H9 (cell line): Measurements from ENCODE around the gene CD247. TPM values are rescaled to one million over a fixed set of nuclear protein-coding genes. Genes with fewer than 3 reads are reported as not detected.

ENCODE experiments used
- DNase-seq: peaks from one replicate; pipeline ENCODE4 v3.0.0-alpha.2; 2017
- H2AFZ ChIP-seq: one replicate; pipeline ENCODE4 v1.6.1; 2013; ENCODE audit warnings: mild to moderate bottlenecking, low read length, control low read depth, moderate library complexity
- H2AK5ac ChIP-seq: 2 replicates; pipeline ENCODE4 v1.6.1; 2013; ENCODE audit warnings: low read length, control low read depth, mixed read lengths; ENCODE audit not compliant: insufficient read length
- H2BK120ac ChIP-seq: one replicate; pipeline ENCODE4 v1.6.1; 2013; ENCODE audit warnings: low read depth, mild to moderate bottlenecking, low read length, control low read depth, inconsistent platforms; ENCODE audit not compliant: poor library complexity, severe bottlenecking
- H2BK12ac ChIP-seq: 2 replicates; pipeline ENCODE4 v1.6.1; 2013; ENCODE audit warnings: low read length, control low read depth, mixed read lengths, low read depth; ENCODE audit not compliant: insufficient read length
- H2BK15ac ChIP-seq: 2 replicates; pipeline ENCODE4 v1.6.1; 2013; ENCODE audit warnings: low read depth, low read length, control low read depth
- H2BK20ac ChIP-seq: one replicate; pipeline ENCODE4 v1.6.1; 2013; ENCODE audit warnings: low read depth, mild to moderate bottlenecking, low read length, control low read depth, inconsistent platforms; ENCODE audit not compliant: poor library complexity, severe bottlenecking
- H2BK5ac ChIP-seq: 2 replicates; pipeline ENCODE4 v1.6.1; 2013; ENCODE audit warnings: low read length, control low read depth, mixed read lengths; ENCODE audit not compliant: insufficient read length
- H3K14ac ChIP-seq: 2 replicates; pipeline ENCODE4 v1.6.1; 2013; ENCODE audit warnings: low read length, control low read depth; ENCODE audit not compliant: insufficient read depth
- H3K18ac ChIP-seq: 2 replicates; pipeline ENCODE4 v1.6.1; 2013; ENCODE audit warnings: low read depth, mild to moderate bottlenecking, mixed read lengths, low read length, control low read depth; ENCODE audit not compliant: insufficient read length
- H3K23ac ChIP-seq: 2 replicates; pipeline ENCODE4 v1.6.1; 2013; ENCODE audit warnings: low read length, control low read depth, mixed read lengths, low read depth; ENCODE audit not compliant: insufficient read length
- H3K23me2 ChIP-seq: 2 replicates; pipeline ENCODE4 v1.6.1; 2013; ENCODE audit warnings: low read depth, mild to moderate bottlenecking, mixed read lengths, low read length, control low read depth; ENCODE audit not compliant: insufficient read length, poor library complexity, severe bottlenecking
- H3K27ac ChIP-seq: 2 replicates; pipeline ENCODE4 v1.5.1; 2013; ENCODE audit warnings: low read length, control low read depth, mixed read lengths, low read depth; ENCODE audit not compliant: insufficient read length
- H3K27me3 ChIP-seq: 2 replicates; pipeline ENCODE4 v1.6.1; 2013; ENCODE audit warnings: low read length, control low read depth, inconsistent platforms; ENCODE audit not compliant: insufficient read depth
- H3K4ac ChIP-seq: 2 replicates; pipeline ENCODE4 v1.6.1; 2013; ENCODE audit warnings: low read depth, mild to moderate bottlenecking, control low read depth, inconsistent platforms, low read length, moderate library complexity
- H3K4me1 ChIP-seq: 2 replicates; pipeline ENCODE4 v1.6.1; 2013; ENCODE audit warnings: low read length, control low read depth, inconsistent platforms; ENCODE audit not compliant: insufficient read depth
- H3K4me2 ChIP-seq: 2 replicates; pipeline ENCODE4 v1.6.1; 2013; ENCODE audit warnings: low read length, control low read depth, mixed read lengths; ENCODE audit not compliant: insufficient read length, insufficient read depth
- H3K56ac ChIP-seq: 2 replicates; pipeline ENCODE4 v1.6.1; 2013; ENCODE audit warnings: low read depth, mild to moderate bottlenecking, mixed read lengths, low read length, control low read depth; ENCODE audit not compliant: insufficient read length
- H3K79me1 ChIP-seq: 2 replicates; pipeline ENCODE4 v1.6.1; 2013; ENCODE audit warnings: low read depth, mild to moderate bottlenecking, moderate library complexity, low read length, control low read depth, inconsistent platforms; ENCODE audit not compliant: insufficient read depth, poor library complexity, severe bottlenecking
- H3K79me2 ChIP-seq: 2 replicates; pipeline ENCODE4 v1.6.1; 2013; ENCODE audit warnings: low read length, control low read depth, inconsistent platforms; ENCODE audit not compliant: insufficient read depth
- H3K9ac ChIP-seq: 2 replicates; pipeline ENCODE4 v1.6.1; 2013; ENCODE audit warnings: low read length, control low read depth, mixed read lengths; ENCODE audit not compliant: insufficient read length; ENCODE audit errors: extremely low read depth
- H3K9me3 ChIP-seq: one replicate; pipeline ENCODE4 v1.6.1; 2013; ENCODE audit warnings: low read depth, low read length, inconsistent platforms; ENCODE audit not compliant: control insufficient read depth
- H3T11ph ChIP-seq: one replicate; pipeline ENCODE4 v1.6.1; 2013; ENCODE audit warnings: mild to moderate bottlenecking, low read length, control low read depth, inconsistent platforms
- H4K20me1 ChIP-seq: one replicate; pipeline ENCODE4 v1.6.1; 2013; ENCODE audit not compliant: control insufficient read depth, insufficient read length, insufficient read depth
- H4K5ac ChIP-seq: 2 replicates; pipeline ENCODE4 v1.6.1; 2013; ENCODE audit warnings: low read depth, mild to moderate bottlenecking, mixed read lengths, low read length, control low read depth; ENCODE audit not compliant: insufficient read length
- H4K8ac ChIP-seq: replicated peaks from 2 replicates; pipeline ENCODE4 v1.6.1; 2013; ENCODE audit warnings: low read length, control low read depth, mixed read lengths, low read depth; ENCODE audit not compliant: insufficient read length
- H4K91ac ChIP-seq: 2 replicates; pipeline ENCODE4 v1.6.1; 2013; ENCODE audit warnings: low read depth, mild to moderate bottlenecking, moderate library complexity, mixed read lengths, low read length, control low read depth; ENCODE audit not compliant: insufficient read length
- H3K27ac Mint-ChIP-seq, 3 experiments: 2 replicates in 2 of 3; 3 replicates in 1 of 3; pipeline ENCODE4 v1.8.0; 2020 to 2021; ENCODE audit warnings: mixed read lengths in 3 of 3, mild to moderate bottlenecking in 1 of 3, moderate library complexity in 1 of 3
- H3K27me3 Mint-ChIP-seq: 2 replicates; pipeline ENCODE4 v1.8.0; 2021; ENCODE audit warnings: low read depth, mild to moderate bottlenecking, moderate library complexity, mixed read lengths
- H3K36me3 Mint-ChIP-seq, 3 experiments: 2 replicates in 2 of 3; 3 replicates in 1 of 3; pipeline ENCODE4 v1.8.0; 2020 to 2021; ENCODE audit warnings: low read depth in 3 of 3, mixed read lengths in 3 of 3; ENCODE audit not compliant: insufficient read depth in 1 of 3
- H3K4me1 Mint-ChIP-seq, 2 experiments: 2 replicates each; pipeline ENCODE4 v1.8.0; 2020; ENCODE audit warnings: mixed read lengths in 2 of 2
- H3K4me3 Mint-ChIP-seq, 2 experiments: 2 replicates in 1 of 2; 3 replicates in 1 of 2; pipeline ENCODE4 v1.8.0; 2020 to 2021; ENCODE audit warnings: mild to moderate bottlenecking in 2 of 2, mixed read lengths in 2 of 2, moderate library complexity in 1 of 2
- H3K9me3 Mint-ChIP-seq, 2 experiments: 2 replicates in 1 of 2; 3 replicates in 1 of 2; pipeline ENCODE4 v1.8.0; 2020; ENCODE audit warnings: mild to moderate bottlenecking in 2 of 2, mixed read lengths in 2 of 2, moderate library complexity in 1 of 2
- WGBS: extraction: QIAGEN DNeasy Blood & Tissue Kit; methylation state at CpG from one replicate; pipeline ENCODE4 v1.1.7; 2013; ENCODE audit warnings: missing lambda C conversion rate, low lambda C conversion rate, mixed read lengths; ENCODE audit not compliant: insufficient read length; ENCODE audit errors: extremely low coverage; 5-methylcytosine and 5-hydroxymethylcytosine counted together
- total RNA-seq: library from RNA; stranded (reverse); gene quantifications from 2 replicates; pipeline ENCODE4 v1.2.1, GENCODE V29; 2021
- TF ChIP-seq, protein P1 (sequence below): fragments of 200-600 bp; sonication (generic); conservative IDR thresholded peaks from 3 replicates; pipeline ENCODE4 v1.8.0; 2021; ENCODE audit warnings: antibody characterized with exemption, mild to moderate bottlenecking

Gene CD247
- total RNA-seq, 1 experiment from 2014 or later = 1.2 TPM

- no peak overlapping the region for H2BK120ac ChIP-seq
- no peaks in the 10 kb centered on the region; the same call in 1 of the 2 replicates for H3K27me3 Mint-ChIP-seq
- no peak overlapping the region for H3K14ac ChIP-seq
- H3K56ac ChIP-seq = no peak overlapping the region
- no peak overlapping the region for H4K8ac ChIP-seq
- H2BK15ac ChIP-seq = no peak overlapping the region
- H3K27me3 ChIP-seq = no peaks in the 10 kb centered on the region
- no peaks in the 10 kb centered on the region for H3K36me3 Mint-ChIP-seq
- no peaks in the 10 kb centered on the region for H3K79me1 ChIP-seq
- H3K18ac ChIP-seq = no peak overlapping the region
- H2AK5ac ChIP-seq = no peak overlapping the region
- no peak overlapping the region for H2BK20ac ChIP-seq
- H3K27ac Mint-ChIP-seq = no peak overlapping the region
- H3K9me3 ChIP-seq = no peaks in the 10 kb centered on the region
- no peak overlapping the region for H3K4me2 ChIP-seq
- H3T11ph ChIP-seq = no peak overlapping the region
- TF ChIP-seq, protein P1, sequence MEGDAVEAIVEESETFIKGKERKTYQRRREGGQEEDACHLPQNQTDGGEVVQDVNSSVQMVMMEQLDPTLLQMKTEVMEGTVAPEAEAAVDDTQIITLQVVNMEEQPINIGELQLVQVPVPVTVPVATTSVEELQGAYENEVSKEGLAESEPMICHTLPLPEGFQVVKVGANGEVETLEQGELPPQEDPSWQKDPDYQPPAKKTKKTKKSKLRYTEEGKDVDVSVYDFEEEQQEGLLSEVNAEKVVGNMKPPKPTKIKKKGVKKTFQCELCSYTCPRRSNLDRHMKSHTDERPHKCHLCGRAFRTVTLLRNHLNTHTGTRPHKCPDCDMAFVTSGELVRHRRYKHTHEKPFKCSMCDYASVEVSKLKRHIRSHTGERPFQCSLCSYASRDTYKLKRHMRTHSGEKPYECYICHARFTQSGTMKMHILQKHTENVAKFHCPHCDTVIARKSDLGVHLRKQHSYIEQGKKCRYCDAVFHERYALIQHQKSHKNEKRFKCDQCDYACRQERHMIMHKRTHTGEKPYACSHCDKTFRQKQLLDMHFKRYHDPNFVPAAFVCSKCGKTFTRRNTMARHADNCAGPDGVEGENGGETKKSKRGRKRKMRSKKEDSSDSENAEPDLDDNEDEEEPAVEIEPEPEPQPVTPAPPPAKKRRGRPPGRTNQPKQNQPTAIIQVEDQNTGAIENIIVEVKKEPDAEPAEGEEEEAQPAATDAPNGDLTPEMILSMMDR = no peak
- H2BK5ac ChIP-seq = no peak overlapping the region
- no peaks in the 10 kb centered on the region for H3K23me2 ChIP-seq
- no peak overlapping the region for H2BK12ac ChIP-seq
- no peaks in the 10 kb centered on the region for H3K79me2 ChIP-seq
- no peaks in the 10 kb centered on the region for H3K4me1 ChIP-seq
- no peak overlapping the region for H3K9ac ChIP-seq
- peaks cover 0 to 11% of the 10 kb centered on the region in 2 experiments; a peak in 3 of 4 replicates for H3K4me1 Mint-ChIP-seq
- no peak overlapping the region for H3K23ac ChIP-seq
- no peak for DNase-seq
- no peak overlapping the region for H3K4ac ChIP-seq
- no peak overlapping the region for H4K91ac ChIP-seq
- H3K4me3 Mint-ChIP-seq = no peak overlapping the region
- H4K20me1 ChIP-seq = no peaks in the 10 kb centered on the region
- no CpG with 5 or more reads among the region's 4 CpGs for WGBS
- H2AFZ ChIP-seq = no peak overlapping the region
- no peak overlapping the region for H4K5ac ChIP-seq
- no peak overlapping the region for H3K27ac ChIP-seq
- no peaks in the 10 kb centered on the region for H3K9me3 Mint-ChIP-seq
These were observed 7.4 kb downstream of the CD247 start for GRCh38 chr1:167510881-167511280.
